HepG2 (cell line): ENCODE measurements around the gene AEBP1. TPM values are rescaled to one million over a fixed set of nuclear protein-coding genes. Genes with fewer than 3 reads are reported as not detected.
A peak's percentile ranks its signal among the peaks of the same experiment; 100 is the strongest.

Experiments used
- CENPT ChIP-seq: sonication (generic); formaldehyde crosslinking; IDR thresholded peaks from 2 replicates; pipeline ENCODE4 v1.8.0; 2022; ENCODE audit warnings: low read depth, mild to moderate bottlenecking, moderate library complexity, missing genetic modification reagents
- HMG20A ChIP-seq: IDR thresholded peaks from 2 replicates; pipeline ENCODE4 v1.6.1; 2016; ENCODE audit warnings: borderline replicate concordance
- HNRNPUL1 ChIP-seq: fragments of 200-400 bp; formaldehyde crosslinking; IDR thresholded peaks from 2 replicates; pipeline ENCODE4 v1.6.1; 2017; ENCODE audit warnings: low read depth, mild to moderate bottlenecking, low read length, moderate library complexity
- IKZF4 ChIP-seq: sonication (generic); formaldehyde crosslinking; IDR thresholded peaks from 2 replicates; pipeline ENCODE4 v1.5.1; 2020; ENCODE audit warnings: borderline replicate concordance, mild to moderate bottlenecking, low read depth, missing genetic modification reagents; ENCODE audit errors: not compliant biosample characterization
- ISL2 ChIP-seq: sonication (generic); formaldehyde crosslinking; IDR thresholded peaks from 2 replicates; pipeline ENCODE4 v1.5.0; 2020; ENCODE audit warnings: missing genetic modification reagents
- MAFK ChIP-seq, 2 experiments: IDR thresholded peaks in 1 of 2; conservative IDR thresholded peaks in 1 of 2; 2 replicates each; pipeline ENCODE4 v1.6.1; 2011; ENCODE audit warnings: improper control_type of control experiment in 2 of 2, low read length in 2 of 2
- NFE2 ChIP-seq: sonication (generic); formaldehyde crosslinking; IDR thresholded peaks from 2 replicates; pipeline ENCODE4 v1.4.0; 2020; ENCODE audit warnings: missing genetic modification reagents
- NFIB ChIP-seq: sonication (generic); formaldehyde crosslinking; IDR thresholded peaks from 2 replicates; pipeline ENCODE4 v1.9.0; 2021; ENCODE audit warnings: missing genetic modification reagents, mild to moderate bottlenecking, borderline replicate concordance
- PPARG ChIP-seq: conservative IDR thresholded peaks from 2 replicates; pipeline ENCODE4 v1.6.1; 2016; ENCODE audit warnings: missing biosample characterization, missing genetic modification reagents
- REXO4 ChIP-seq: sonication (generic); formaldehyde crosslinking; IDR thresholded peaks from 2 replicates; pipeline ENCODE4 v1.8.0; 2022; ENCODE audit warnings: missing genetic modification reagents, mild to moderate bottlenecking, borderline replicate concordance
- SMARCC2 ChIP-seq: fragments of 450-650 bp; IDR thresholded peaks from 2 replicates; pipeline ENCODE4 v1.6.1; 2017; ENCODE audit warnings: antibody characterized with exemption, mild to moderate bottlenecking
- SRF ChIP-seq: IDR thresholded peaks from 2 replicates; pipeline ENCODE4 v1.6.1; 2011; ENCODE audit warnings: mild to moderate bottlenecking, low read depth, low read length, moderate library complexity
- TMF1 ChIP-seq: sonication (generic); formaldehyde crosslinking; IDR thresholded peaks from 2 replicates; pipeline ENCODE4 v1.8.1; 2022; ENCODE audit warnings: low read depth, missing genetic modification reagents
- ZBTB1 ChIP-seq: sonication (generic); formaldehyde crosslinking; IDR thresholded peaks from 2 replicates; pipeline ENCODE4 v1.4.0; 2020; ENCODE audit warnings: missing genetic modification reagents, borderline replicate concordance
- ZNF260 ChIP-seq: sonication (generic); formaldehyde crosslinking; IDR thresholded peaks from 2 replicates; pipeline ENCODE4 v1.4.0; 2020; ENCODE audit warnings: missing genetic modification reagents, low read depth, mild to moderate bottlenecking, borderline replicate concordance
- ZNF276 ChIP-seq: sonication (generic); formaldehyde crosslinking; IDR thresholded peaks from 2 replicates; pipeline ENCODE4 v1.4.0; 2020; ENCODE audit warnings: mild to moderate bottlenecking, low read depth, missing genetic modification reagents
- ZNF382 ChIP-seq: sonication (generic); formaldehyde crosslinking; IDR thresholded peaks from 2 replicates; pipeline ENCODE4 v1.5.0; 2020; ENCODE audit warnings: missing genetic modification reagents, mild to moderate bottlenecking, borderline replicate concordance
- ZNF703 ChIP-seq: sonication (generic); formaldehyde crosslinking; IDR thresholded peaks from 2 replicates; pipeline ENCODE4 v1.5.1; 2020; ENCODE audit warnings: missing genetic modification reagents, mild to moderate bottlenecking, moderate library complexity, borderline replicate concordance
- ZNF749 ChIP-seq: sonication (generic); formaldehyde crosslinking; IDR thresholded peaks from 2 replicates; pipeline ENCODE4 v1.8.0; 2022; ENCODE audit warnings: mild to moderate bottlenecking, missing genetic modification reagents, moderate library complexity, borderline replicate concordance
- polyA plus RNA-seq, 8 experiments: library from polyadenylated mRNA; depleted of rRNA in 3 of 8; stranded (reverse) in 7 of 8; unstranded in 1 of 8; fragments of >200 nt; fragmentation: Illumina TruSeq in 4 of 8; extraction: Trizol in 4 of 8; gene quantifications; 2 replicates each; pipeline versions ENCODE4 v1.2.1 to v1.2.3, GENCODE V29; 2011 to 2016; ENCODE audit warnings: low read depth in 4 of 8, missing spikeins in 1 of 8, mixed read lengths in 1 of 8; ENCODE audit not compliant: insufficient read depth in 1 of 8
- total RNA-seq, 5 experiments: library from RNA; depleted of rRNA; stranded (reverse); fragments of >200 nt; fragmentation: Illumina TruSeq; extraction: Trizol; gene quantifications; 2 replicates each; pipeline ENCODE4 v1.2.3, GENCODE V29; 2016; ENCODE audit warnings: low read depth in 1 of 5
- TF ChIP-seq, protein P1 (sequence below): conservative IDR thresholded peaks from 2 replicates; pipeline ENCODE4 v1.6.1; 2018; ENCODE audit warnings: missing genetic modification reagents
- TF ChIP-seq, protein P2 (sequence below): sonication (generic); formaldehyde crosslinking; IDR thresholded peaks from 2 replicates; pipeline ENCODE4 v1.4.0; 2020; ENCODE audit warnings: missing genetic modification reagents, borderline replicate concordance

The AEBP1 gene
- total and polyA plus RNA-seq, 2 of the 13 experiments (the other 11 are each of a cell fraction or from before 2014, with no cell fraction given), result 0.22 to 0.55 TPM

DNA sequence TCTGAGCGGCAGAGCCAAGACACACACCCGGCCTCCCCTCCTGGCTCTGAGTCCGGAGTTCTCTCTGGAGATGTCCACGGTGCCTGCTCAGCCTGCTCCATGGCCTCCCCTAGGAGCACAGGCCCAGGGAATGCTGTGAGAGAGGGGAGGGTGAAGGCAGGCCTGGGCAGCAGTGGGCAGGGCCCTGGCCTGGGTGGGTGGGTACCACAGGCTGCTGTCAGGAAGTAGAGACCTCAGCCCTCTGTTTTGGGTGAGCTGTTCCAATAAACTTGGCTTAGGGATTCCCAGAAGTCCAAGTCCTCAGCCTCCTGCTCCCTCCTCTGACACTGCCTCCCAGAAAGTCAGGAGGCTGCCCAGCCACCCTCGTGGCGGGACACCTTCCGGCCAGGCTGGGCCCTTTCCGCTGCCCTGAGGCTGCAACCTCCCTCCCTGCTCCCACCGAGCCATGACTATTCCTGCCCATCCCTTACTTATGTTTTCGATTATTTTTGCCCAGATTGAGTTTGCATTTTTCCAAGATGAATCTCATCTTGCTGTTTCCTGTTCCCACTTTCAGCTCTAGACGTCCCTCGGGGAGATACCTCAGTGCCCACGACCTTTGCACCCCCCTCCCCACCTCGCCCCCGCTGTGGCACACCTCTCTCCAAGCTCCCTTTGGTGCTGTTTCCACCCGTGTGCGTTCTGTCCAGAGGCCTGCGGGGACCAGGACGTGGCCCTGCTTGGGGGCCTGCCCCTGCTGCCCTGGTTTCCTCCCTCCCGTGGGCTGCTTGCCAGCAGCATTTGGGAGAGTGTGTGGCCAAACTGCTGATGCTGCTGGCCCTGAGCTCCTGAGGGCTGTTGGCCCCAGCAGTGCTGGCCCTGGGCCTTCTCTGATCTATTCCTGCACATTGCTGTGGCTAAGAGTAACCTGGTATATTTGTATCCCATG lies 16.0 kb upstream of the AEBP1 start (continued):
- TF ChIP-seq TMF1, result no peak
- TF ChIP-seq HMG20A (CRISPR knock-in tag), result 0 out of 2 replicates have a peak, but pooled peaks have one; percentile 8
- no peak for TF ChIP-seq ZNF276 (CRISPR knock-in tag)
- no peak for TF ChIP-seq PPARG (CRISPR knock-in tag)
- TF ChIP-seq, protein P1, sequence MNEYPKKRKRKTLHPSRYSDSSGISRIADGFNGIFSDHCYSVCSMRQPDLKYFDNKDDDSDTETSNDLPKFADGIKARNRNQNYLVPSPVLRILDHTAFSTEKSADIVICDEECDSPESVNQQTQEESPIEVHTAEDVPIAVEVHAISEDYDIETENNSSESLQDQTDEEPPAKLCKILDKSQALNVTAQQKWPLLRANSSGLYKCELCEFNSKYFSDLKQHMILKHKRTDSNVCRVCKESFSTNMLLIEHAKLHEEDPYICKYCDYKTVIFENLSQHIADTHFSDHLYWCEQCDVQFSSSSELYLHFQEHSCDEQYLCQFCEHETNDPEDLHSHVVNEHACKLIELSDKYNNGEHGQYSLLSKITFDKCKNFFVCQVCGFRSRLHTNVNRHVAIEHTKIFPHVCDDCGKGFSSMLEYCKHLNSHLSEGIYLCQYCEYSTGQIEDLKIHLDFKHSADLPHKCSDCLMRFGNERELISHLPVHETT, result no peak
- no peak for TF ChIP-seq ZNF260 (CRISPR knock-in tag)
- TF ChIP-seq ZNF749 (CRISPR knock-in tag), result no peak
- no peak for TF ChIP-seq HNRNPUL1
- TF ChIP-seq CENPT (CRISPR knock-in tag), result no peak
- no peak for TF ChIP-seq IKZF4 (CRISPR knock-in tag)
- no peak for TF ChIP-seq ZBTB1 (CRISPR knock-in tag)
- no peak for TF ChIP-seq NFE2 (CRISPR knock-in tag)
- TF ChIP-seq SRF, result no peak
- TF ChIP-seq REXO4 (CRISPR knock-in tag), result no peak
- no peak for TF ChIP-seq MAFK (conservative IDR thresholded peaks at IDR 0.05 in 1 of 2, IDR thresholded peaks at IDR 0.05 in 1 of 2; ENCODE audit: low read length in 2 of 2)
- TF ChIP-seq NFIB (CRISPR knock-in tag), result no peak
- TF ChIP-seq SMARCC2, result no peak
- no peak for TF ChIP-seq ZNF703 (CRISPR knock-in tag)
- no peak for TF ChIP-seq ZNF382 (CRISPR knock-in tag)
- TF ChIP-seq, protein P2, sequence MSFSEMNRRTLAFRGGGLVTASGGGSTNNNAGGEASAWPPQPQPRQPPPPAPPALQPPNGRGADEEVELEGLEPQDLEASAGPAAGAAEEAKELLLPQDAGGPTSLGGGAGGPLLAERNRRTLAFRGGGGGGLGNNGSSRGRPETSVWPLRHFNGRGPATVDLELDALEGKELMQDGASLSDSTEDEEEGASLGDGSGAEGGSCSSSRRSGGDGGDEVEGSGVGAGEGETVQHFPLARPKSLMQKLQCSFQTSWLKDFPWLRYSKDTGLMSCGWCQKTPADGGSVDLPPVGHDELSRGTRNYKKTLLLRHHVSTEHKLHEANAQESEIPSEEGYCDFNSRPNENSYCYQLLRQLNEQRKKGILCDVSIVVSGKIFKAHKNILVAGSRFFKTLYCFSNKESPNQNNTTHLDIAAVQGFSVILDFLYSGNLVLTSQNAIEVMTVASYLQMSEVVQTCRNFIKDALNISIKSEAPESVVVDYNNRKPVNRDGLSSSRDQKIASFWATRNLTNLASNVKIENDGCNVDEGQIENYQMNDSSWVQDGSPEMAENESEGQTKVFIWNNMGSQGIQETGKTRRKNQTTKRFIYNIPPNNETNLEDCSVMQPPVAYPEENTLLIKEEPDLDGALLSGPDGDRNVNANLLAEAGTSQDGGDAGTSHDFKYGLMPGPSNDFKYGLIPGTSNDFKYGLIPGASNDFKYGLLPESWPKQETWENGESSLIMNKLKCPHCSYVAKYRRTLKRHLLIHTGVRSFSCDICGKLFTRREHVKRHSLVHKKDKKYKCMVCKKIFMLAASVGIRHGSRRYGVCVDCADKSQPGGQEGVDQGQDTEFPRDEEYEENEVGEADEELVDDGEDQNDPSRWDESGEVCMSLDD (CRISPR knock-in tag), result no peak
- no peak for TF ChIP-seq ISL2 (CRISPR knock-in tag)
